ENCODE data around the gene PCDH9. TPM values are rescaled to one million over a fixed set of nuclear protein-coding genes. Genes with fewer than 3 reads are reported as not detected.

PCDH9 gene
- total and polyA plus RNA-seq, 2 of the 4 experiments (the other 2 are of a cell fraction): 2.2 to 10.2 TPM

DNA sequence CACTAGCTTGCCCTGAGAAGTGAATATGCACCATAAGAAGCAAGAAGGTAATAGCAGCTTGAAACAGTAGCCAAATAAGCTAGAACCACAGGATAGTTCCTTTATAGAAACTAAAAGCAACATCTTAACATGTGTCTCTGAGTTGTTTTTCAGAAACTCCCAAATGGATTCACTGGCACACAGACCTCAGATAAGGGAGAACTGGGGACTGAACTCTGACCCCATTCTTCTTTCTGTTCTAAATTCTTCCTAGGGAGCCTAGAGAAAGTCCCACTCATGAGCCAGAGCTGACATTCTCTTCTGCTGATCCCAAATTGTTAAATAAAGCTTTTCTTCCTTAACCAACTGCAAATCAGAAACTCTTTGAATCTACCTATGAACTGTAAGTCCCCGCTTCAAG, 146.1 kb downstream of the PCDH9 start:
- Histone ChIP-seq H4K20me1 (ENCODE audit: insufficient read depth, low read length) (no peaks in the 10 kb centered on the region), H3K56ac (ENCODE audit: extremely low read depth, insufficient read depth, low read length) (no peak overlapping the region), H3K4me2 (ENCODE audit: low read depth, low read length) (no peak overlapping the region), H2BK5ac (ENCODE audit: low read depth, low read length, poor library complexity, severe bottlenecking) (no peak overlapping the region), H3K4ac (ENCODE audit: low read depth, low read length) (no peak overlapping the region), H4K5ac (ENCODE audit: low read depth, low read length) (no peak overlapping the region), H2AK5ac (ENCODE audit: low read depth, low read length) (no peak overlapping the region), H3K4me1 (ENCODE audit: control insufficient read depth, insufficient read depth, low read length) (no peaks in the 10 kb centered on the region), H4K91ac (ENCODE audit: insufficient read depth, low read depth, low read length) (no peak overlapping the region), H2AK9ac (replicated peaks; ENCODE audit: low read depth, low read length, poor library complexity) (no peak overlapping the region), H3K9me3 (ENCODE audit: control insufficient read depth, insufficient read depth, low read length) (no peaks in the 10 kb centered on the region), H3K9me1 (ENCODE audit: insufficient read depth, low read length) (no peaks in the 10 kb centered on the region), H3K18ac (ENCODE audit: low read depth, low read length) (no peak overlapping the region), H3K79me1 (ENCODE audit: low read depth in 1 of 2, low read length in 2 of 2) (no peaks in the 10 kb centered on the region), H3K4me3 (ENCODE audit: insufficient read depth, low read depth, low read length) (no peak overlapping the region), H2BK20ac (ENCODE audit: low read depth, low read length) (no peak overlapping the region), H2AFZ (replicated peaks; ENCODE audit: low read length, poor library complexity) (no peak overlapping the region), H2BK15ac (ENCODE audit: low read depth, low read length) (no peak overlapping the region), H3K14ac (replicated peaks; ENCODE audit: low read depth, low read length) (no peak overlapping the region), H3K9ac (ENCODE audit: low read depth, low read length) (no peak overlapping the region), H3K36me3 (ENCODE audit: control insufficient read depth, insufficient read depth, low read length) (no peaks in the 10 kb centered on the region), H3K27me3 (ENCODE audit: control insufficient read depth, insufficient read depth, low read length) (no peaks in the 10 kb centered on the region), H2BK120ac (ENCODE audit: low read depth, low read length) (no peak overlapping the region), H3K27ac (ENCODE audit: insufficient read depth, low read length) (no peak overlapping the region), H4K8ac (ENCODE audit: low read depth in 2 of 2, low read length in 2 of 2) (no peak overlapping the region), H3K23ac (ENCODE audit: low read depth, low read length) (no peak overlapping the region)
- no TSS peak for BruUV-seq (replicated peaks)
- ATAC-seq (ENCODE audit: low read depth) (no peak), DNase-seq (no peak)
- dilution Hi-C loops (cut with HindIII; ENCODE audit: low sequenced_read_pairs, unreplicated experiment): no loop called here
- intact Hi-C loops (cut with micrococcal nuclease): no loop called here
- POLR2A ChIA-PET (ENCODE audit: unreplicated experiment): no interaction called here
- TF ChIP-seq, protein P1, sequence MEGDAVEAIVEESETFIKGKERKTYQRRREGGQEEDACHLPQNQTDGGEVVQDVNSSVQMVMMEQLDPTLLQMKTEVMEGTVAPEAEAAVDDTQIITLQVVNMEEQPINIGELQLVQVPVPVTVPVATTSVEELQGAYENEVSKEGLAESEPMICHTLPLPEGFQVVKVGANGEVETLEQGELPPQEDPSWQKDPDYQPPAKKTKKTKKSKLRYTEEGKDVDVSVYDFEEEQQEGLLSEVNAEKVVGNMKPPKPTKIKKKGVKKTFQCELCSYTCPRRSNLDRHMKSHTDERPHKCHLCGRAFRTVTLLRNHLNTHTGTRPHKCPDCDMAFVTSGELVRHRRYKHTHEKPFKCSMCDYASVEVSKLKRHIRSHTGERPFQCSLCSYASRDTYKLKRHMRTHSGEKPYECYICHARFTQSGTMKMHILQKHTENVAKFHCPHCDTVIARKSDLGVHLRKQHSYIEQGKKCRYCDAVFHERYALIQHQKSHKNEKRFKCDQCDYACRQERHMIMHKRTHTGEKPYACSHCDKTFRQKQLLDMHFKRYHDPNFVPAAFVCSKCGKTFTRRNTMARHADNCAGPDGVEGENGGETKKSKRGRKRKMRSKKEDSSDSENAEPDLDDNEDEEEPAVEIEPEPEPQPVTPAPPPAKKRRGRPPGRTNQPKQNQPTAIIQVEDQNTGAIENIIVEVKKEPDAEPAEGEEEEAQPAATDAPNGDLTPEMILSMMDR (conservative IDR thresholded peaks at IDR 0.05; ENCODE audit: low read depth, low read length): no peak
- no peak for TF ChIP-seq RFX5 (IDR thresholded peaks at IDR 0.05; ENCODE audit: low read depth, low read length)
- no peak for TF ChIP-seq NFE2L2 (IDR thresholded peaks at IDR 0.05; ENCODE audit: low read depth, low read length)
- CTCF ChIA-PET: no interaction called here
- whole genome bisulfite sequencing, 2 experiments (ENCODE audit: extremely low coverage in 2 of 2, insufficient read length in 1 of 2): 100% methylated on average over 1 of the region's 1 CpG; no CpG with 5 or more reads in 1 of the 2 experiments
- in situ Hi-C loops (cut with MboI; ENCODE audit: low sequenced_read_pairs): no loop called here

Data from IMR-90 (cell line).